Heart left ventricle (tissue), 13 donors: Measurements from ENCODE around the gene CXCL1.

Source experiments
- POLR2A ChIP-seq, 2 donors: fragments of 450-650 bp; IDR thresholded peaks; one replicate each; pipeline ENCODE4 v1.6.1; 2017; ENCODE audit warnings: antibody characterized with exemption in 2 of 2, mild to moderate bottlenecking in 2 of 2, moderate library complexity in 2 of 2
- TF ChIP-seq, protein P1 (sequence below), 12 donors: fragments of 200-600 bp; sonication (generic) in 4 of 12; IDR thresholded peaks; one replicate each; pipeline versions ENCODE4 v1.5.0 to v1.8.0; 2018 to 2022; ENCODE audit warnings: antibody characterized with exemption in 12 of 12, mild to moderate bottlenecking in 5 of 12
- donor health status: ischemic (EF 13 %, LVEDD 7.1; RV severe dilation, severe dysfunction).
- donor health status: DM: no; HTN: yes; CAD: no.
- donor health status: DM: no; HTN: no; CAD: no.
- donor health status: ischemic (EF 25% LVEDD 6.9; RV normal size, moderate dysfunction).
- donor health status: ischemic (EF 25% LVEDD 5.7; RV mildly dilated, moderate dysfunction).
- donor health status: ischemic (EF 35%, LVEDD 5.7; RV mildly dilated, moderate dysfunction).
- donor health status: nonischemic (EF 11% LVEDD 7.7; RV severe dilation, severe dysfunction).
- donor health status: DM: yes; HTN: yes; CAD: no.
- donor health status: PGD.
- donor health status: ischemic (EF 29% LVEDD 5.4; RV normal size, mild dysfunction).
- donor health status: nonischemic (EF 23%, LVEDD 6.1; RV moderate dilation, normal function).

DNA sequence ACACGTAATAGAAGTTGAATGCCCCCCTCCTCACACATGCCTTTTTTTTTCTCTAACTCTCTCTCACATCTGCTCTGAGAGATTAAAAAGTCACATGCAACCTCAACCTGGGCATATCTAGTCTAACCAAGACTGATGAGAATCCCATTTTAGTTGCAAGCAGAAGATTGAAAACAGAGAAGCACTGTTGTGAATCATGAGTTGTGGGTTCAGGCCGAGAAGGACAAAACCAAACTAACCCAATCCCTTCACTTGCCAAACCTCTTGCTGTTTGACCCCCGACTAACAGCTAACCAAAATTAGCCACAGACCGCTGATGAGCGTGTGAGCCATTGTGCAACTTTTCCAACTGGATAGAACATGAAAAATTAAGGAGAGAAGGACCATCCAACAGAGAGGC is 31.8 kb downstream of the CXCL1 start:
- TF ChIP-seq, protein P1, sequence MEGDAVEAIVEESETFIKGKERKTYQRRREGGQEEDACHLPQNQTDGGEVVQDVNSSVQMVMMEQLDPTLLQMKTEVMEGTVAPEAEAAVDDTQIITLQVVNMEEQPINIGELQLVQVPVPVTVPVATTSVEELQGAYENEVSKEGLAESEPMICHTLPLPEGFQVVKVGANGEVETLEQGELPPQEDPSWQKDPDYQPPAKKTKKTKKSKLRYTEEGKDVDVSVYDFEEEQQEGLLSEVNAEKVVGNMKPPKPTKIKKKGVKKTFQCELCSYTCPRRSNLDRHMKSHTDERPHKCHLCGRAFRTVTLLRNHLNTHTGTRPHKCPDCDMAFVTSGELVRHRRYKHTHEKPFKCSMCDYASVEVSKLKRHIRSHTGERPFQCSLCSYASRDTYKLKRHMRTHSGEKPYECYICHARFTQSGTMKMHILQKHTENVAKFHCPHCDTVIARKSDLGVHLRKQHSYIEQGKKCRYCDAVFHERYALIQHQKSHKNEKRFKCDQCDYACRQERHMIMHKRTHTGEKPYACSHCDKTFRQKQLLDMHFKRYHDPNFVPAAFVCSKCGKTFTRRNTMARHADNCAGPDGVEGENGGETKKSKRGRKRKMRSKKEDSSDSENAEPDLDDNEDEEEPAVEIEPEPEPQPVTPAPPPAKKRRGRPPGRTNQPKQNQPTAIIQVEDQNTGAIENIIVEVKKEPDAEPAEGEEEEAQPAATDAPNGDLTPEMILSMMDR (IDR thresholded peaks at IDR 0.05): no peak
- TF ChIP-seq POLR2A (IDR thresholded peaks at IDR 0.05): no peak
